DOHH2 (cell line): ENCODE data around the gene MSLN.
"Not testable (repeated sequence)": the region's sequence is repeated elsewhere in the genome, so short reads cannot be mapped to it uniquely, and the experiment has no call there.

Experiments used
- H3F3A ChIP-seq: fragments of 200-600 bp; sonication (generic), shearing (Covaris generic); 2 replicates; pipeline ENCODE4 v1.6.0; 2016; ENCODE audit warnings: antibody characterized with exemption, mild to moderate bottlenecking; ENCODE audit not compliant: control insufficient read depth, insufficient read depth
- H3K27ac ChIP-seq: fragments of 200-600 bp; sonication (generic); 2 replicates; pipeline ENCODE4 v1.5.1; 2014; ENCODE audit warnings: low read depth, mild to moderate bottlenecking, low read length, moderate library complexity
- H3K27me3 ChIP-seq: fragments of 200-600 bp; sonication (generic); 2 replicates; pipeline ENCODE4 v1.6.1; 2014; ENCODE audit warnings: mild to moderate bottlenecking, low read length, mixed read lengths; ENCODE audit not compliant: control insufficient read depth
- H3K36me3 ChIP-seq: fragments of 200-600 bp; sonication (generic); 2 replicates; pipeline ENCODE4 v1.6.1; 2014; ENCODE audit warnings: mild to moderate bottlenecking, low read length, moderate library complexity, mixed read lengths; ENCODE audit not compliant: control insufficient read depth
- H3K4me1 ChIP-seq: fragments of 200-600 bp; sonication (generic); 2 replicates; pipeline ENCODE4 v1.6.1; 2014; ENCODE audit warnings: mild to moderate bottlenecking, low read length, mixed read lengths; ENCODE audit not compliant: control insufficient read depth
- H3K4me2 ChIP-seq: fragments of 200-600 bp; sonication (generic); 2 replicates; pipeline ENCODE4 v1.6.0; 2014; ENCODE audit warnings: mild to moderate bottlenecking, low read length, moderate library complexity
- H3K4me3 ChIP-seq: fragments of 200-600 bp; sonication (generic); 2 replicates; pipeline ENCODE4 v1.5.1; 2014; ENCODE audit warnings: mild to moderate bottlenecking, low read length, mixed read lengths
- H3K79me2 ChIP-seq: fragments of 200-600 bp; sonication (generic); 2 replicates; pipeline ENCODE4 v1.6.1; 2014; ENCODE audit warnings: mild to moderate bottlenecking, low read length, mixed read lengths; ENCODE audit not compliant: control insufficient read depth
- H3K9me2 ChIP-seq: fragments of 200-600 bp; sonication (generic); replicated peaks from 2 replicates; pipeline ENCODE4 v1.6.1; 2014; ENCODE audit warnings: mild to moderate bottlenecking, low read length, mixed read lengths; ENCODE audit not compliant: control insufficient read depth
- H3K9me3 ChIP-seq: fragments of 200-600 bp; sonication (generic); 2 replicates; pipeline ENCODE4 v1.6.1; 2014; ENCODE audit warnings: antibody characterized with exemption, low read length, mixed read lengths; ENCODE audit not compliant: control insufficient read depth, insufficient read depth
- H4K20me1 ChIP-seq: fragments of 200-600 bp; sonication (generic); 2 replicates; pipeline ENCODE4 v1.6.0; 2014; ENCODE audit warnings: low read depth, mild to moderate bottlenecking, antibody characterized with exemption, low read length, moderate library complexity; ENCODE audit not compliant: control insufficient read depth, insufficient read depth
- CTCF ChIP-seq: fragments of 200-600 bp; sonication (generic); IDR thresholded peaks from one replicate; pipeline ENCODE4 v1.5.1; 2014; ENCODE audit warnings: antibody characterized with exemption, mild to moderate bottlenecking, low read depth, low read length; ENCODE audit not compliant: poor library complexity, severe bottlenecking
- EZH2phosphoT487 ChIP-seq: fragments of 200-600 bp; sonication (generic); IDR thresholded peaks from 2 replicates; pipeline ENCODE4 v1.6.1; 2017; ENCODE audit warnings: borderline replicate concordance, mild to moderate bottlenecking, antibody characterized with exemption, low read length, moderate library complexity, mixed read lengths

Gene MSLN

GRCh38 chr16:751152-752006 lies 9.2 kb upstream of the MSLN start:
- Histone ChIP-seq H3F3A (no peaks in the 10 kb centered on the region), H3K27me3 (peaks cover 1% of the 10 kb centered on the region; the same call in 1 of the 2 replicates), H3K79me2 (no peaks in the 10 kb centered on the region), H3K4me2 (no peak overlapping the region), H3K9me3 (no peaks in the 10 kb centered on the region), H3K4me1 (no peaks in the 10 kb centered on the region), H3K9me2 (no peaks in the 10 kb centered on the region), H3K36me3 (no peaks in the 10 kb centered on the region), H3K4me3 (no peak overlapping the region), H3K27ac (no peak overlapping the region), H4K20me1 (no peaks in the 10 kb centered on the region)
- no peak for TF ChIP-seq CTCF
- no peak for TF ChIP-seq EZH2phosphoT487

GRCh38 chr16:752007-752312 lies 8.6 kb upstream of the MSLN start:
- no peaks in the 10 kb centered on the region for H4K20me1 ChIP-seq
- H3F3A ChIP-seq: no peaks in the 10 kb centered on the region
- peaks cover 3% of the 10 kb centered on the region; the same call in 1 of the 2 replicates for H3K27me3 ChIP-seq
- H3K27ac ChIP-seq: no peak overlapping the region
- H3K9me3 ChIP-seq: no peaks in the 10 kb centered on the region
- H3K4me3 ChIP-seq: no peak overlapping the region
- no peak for TF ChIP-seq CTCF
- TF ChIP-seq EZH2phosphoT487: no peak
- H3K79me2 ChIP-seq: no peaks in the 10 kb centered on the region
- no peaks in the 10 kb centered on the region for H3K9me2 ChIP-seq
- H3K4me1 ChIP-seq: no peaks in the 10 kb centered on the region
- no peaks in the 10 kb centered on the region for H3K36me3 ChIP-seq
- H3K4me2 ChIP-seq: no peak overlapping the region

- H3K9me2 ChIP-seq, H3F3A ChIP-seq, H3K4me3 ChIP-seq, H4K20me1 ChIP-seq, H3K79me2 ChIP-seq, H3K27ac ChIP-seq, H3K36me3 ChIP-seq, H3K4me2 ChIP-seq, H3K4me1 ChIP-seq, H3K27me3 ChIP-seq, H3K9me3 ChIP-seq: not testable (repeated sequence)
These were observed 6.4 kb upstream of the MSLN start for GRCh38 chr16:754121-754607.

GRCh38 chr16:754656-755055 lies 5.9 kb upstream of the MSLN start:
- Histone ChIP-seq H4K20me1 (no peaks in the 10 kb centered on the region), H3K4me3 (no peak overlapping the region), H3K9me2 (no peaks in the 10 kb centered on the region), H3K9me3 (no peaks in the 10 kb centered on the region), H3K27me3 (peaks cover 3% of the 10 kb centered on the region; the same call in 1 of the 2 replicates), H3K27ac (no peak overlapping the region), H3F3A (no peaks in the 10 kb centered on the region), H3K4me2 (no peak overlapping the region), H3K4me1 (no peaks in the 10 kb centered on the region), H3K36me3 (no peaks in the 10 kb centered on the region), H3K79me2 (no peaks in the 10 kb centered on the region)
- no peak for TF ChIP-seq CTCF
- TF ChIP-seq EZH2phosphoT487: no peak
